GM23338 (cell line): ENCODE results near the gene SETBP1. TPM values are rescaled to one million over a fixed set of nuclear protein-coding genes. Genes with fewer than 3 reads are reported as not detected.
A peak's percentile ranks its signal among the peaks of the same experiment; 100 is the strongest.

Source experiments
- ATAC-seq: fragments of 200-7000 bp; cut with Tn5 transposase; 3 replicates; pipeline ENCODE4 v1.9.1; 2020
- DNase-seq: peaks from one replicate; pipeline ENCODE4 v3.0.0-alpha.2; 2015; ENCODE audit warnings: low spot score
- H2AFZ ChIP-seq: fragments of 200-600 bp; sonication (generic); 2 replicates; pipeline ENCODE4 v1.8.0; 2016; ENCODE audit warnings: antibody characterized with exemption, mild to moderate bottlenecking, moderate library complexity
- H3F3A ChIP-seq: fragments of 200-600 bp; sonication (generic); replicated peaks from 2 replicates; pipeline ENCODE4 v1.8.0; 2017; ENCODE audit warnings: antibody characterized with exemption, mixed run types, low read depth
- H3K27ac ChIP-seq: fragments of 200-600 bp; sonication (generic); 2 replicates; pipeline ENCODE4 v1.6.1; 2016; ENCODE audit warnings: low read depth
- H3K27me3 ChIP-seq: fragments of 200-600 bp; sonication (generic); 2 replicates; pipeline ENCODE4 v1.8.0; 2016; ENCODE audit warnings: mild to moderate bottlenecking, mixed run types, moderate library complexity; ENCODE audit not compliant: insufficient read depth
- H3K36me3 ChIP-seq: fragments of 200-600 bp; sonication (generic); 2 replicates; pipeline ENCODE4 v1.8.0; 2016; ENCODE audit warnings: mild to moderate bottlenecking; ENCODE audit not compliant: insufficient read depth
- H3K4me1 ChIP-seq: fragments of 200-600 bp; sonication (generic); 2 replicates; pipeline ENCODE4 v1.8.0; 2016; ENCODE audit warnings: mild to moderate bottlenecking, moderate library complexity; ENCODE audit not compliant: insufficient read depth
- H3K4me2 ChIP-seq: fragments of 200-600 bp; sonication (generic); 2 replicates; pipeline ENCODE4 v1.7.1; 2017; ENCODE audit warnings: mixed run types
- H3K4me3 ChIP-seq: fragments of 200-600 bp; sonication (generic); 2 replicates; pipeline ENCODE4 v1.6.1; 2016; ENCODE audit warnings: mixed run types
- H3K79me2 ChIP-seq: fragments of 200-600 bp; sonication (generic); replicated peaks from 2 replicates; pipeline ENCODE4 v1.8.0; 2017; ENCODE audit warnings: mild to moderate bottlenecking; ENCODE audit not compliant: insufficient read depth
- H3K9me2 ChIP-seq: fragments of 200-600 bp; sonication (generic); 2 replicates; pipeline ENCODE4 v1.8.0; 2017; ENCODE audit not compliant: insufficient read depth
- H4K20me1 ChIP-seq: fragments of 200-600 bp; sonication (generic); replicated peaks from 2 replicates; pipeline ENCODE4 v1.8.0; 2017; ENCODE audit warnings: mild to moderate bottlenecking; ENCODE audit not compliant: insufficient read depth
- H3K27ac Mint-ChIP-seq: 2 replicates; pipeline ENCODE4 v1.8.0; 2020; ENCODE audit warnings: inconsistent platforms, mild to moderate bottlenecking, moderate library complexity, mixed read lengths
- H3K27me3 Mint-ChIP-seq: 3 replicates; pipeline ENCODE4 v1.8.0; 2022; ENCODE audit warnings: low read depth, mild to moderate bottlenecking, moderate library complexity, mixed read lengths, inconsistent platforms; ENCODE audit not compliant: insufficient read depth, poor library complexity
- H3K36me3 Mint-ChIP-seq: 3 replicates; pipeline ENCODE4 v1.8.0; 2021; ENCODE audit warnings: low read depth, mild to moderate bottlenecking, inconsistent platforms, moderate library complexity, mixed read lengths
- H3K4me1 Mint-ChIP-seq: 3 replicates; pipeline ENCODE4 v1.8.0; 2020; ENCODE audit warnings: mild to moderate bottlenecking, inconsistent platforms, mixed read lengths
- H3K4me3 Mint-ChIP-seq: 3 replicates; pipeline ENCODE4 v1.8.0; 2021; ENCODE audit warnings: moderate library complexity, mild to moderate bottlenecking, inconsistent platforms, mixed read lengths
- H3K9me3 Mint-ChIP-seq: 3 replicates; pipeline ENCODE4 v1.8.0; 2020; ENCODE audit warnings: moderate library complexity, mild to moderate bottlenecking, inconsistent platforms, mixed read lengths
- CREB1 ChIP-seq: fragments of 250-450 bp; sonication (Bioruptor Pico); IDR thresholded peaks from 2 replicates; pipeline ENCODE4 v1.5.0; 2020; ENCODE audit warnings: low read depth, mild to moderate bottlenecking, moderate library complexity
- CTCF ChIP-seq, 2 experiments: fragments of 200-600 bp in 1 of 2; sonication (generic) in 1 of 2; conservative IDR thresholded peaks; 2 replicates each; pipeline versions ENCODE4 v1.5.1 to v1.6.1; 2016 to 2017; ENCODE audit warnings: antibody characterized with exemption in 2 of 2, low read depth in 2 of 2, mild to moderate bottlenecking in 2 of 2, moderate library complexity in 1 of 2
- NANOG ChIP-seq: IDR thresholded peaks from 2 replicates; pipeline ENCODE4 v1.6.1; 2016; ENCODE audit warnings: antibody characterized with exemption, borderline replicate concordance
- ZNF331 ChIP-seq: fragments of 250-450 bp; sonication (Bioruptor Pico); IDR thresholded peaks from 2 replicates; pipeline ENCODE4 v1.5.0; 2020; ENCODE audit warnings: low read depth, mild to moderate bottlenecking, moderate library complexity
- ZNF462 ChIP-seq: fragments of 250-450 bp; sonication (Bioruptor Pico); IDR thresholded peaks from 2 replicates; pipeline ENCODE4 v1.5.0; 2020; ENCODE audit warnings: mild to moderate bottlenecking, moderate library complexity
- polyA plus RNA-seq: library from polyadenylated mRNA; unstranded; fragments of >200 nt; fragmentation: Nextera tagmentation; extraction: Ambion mirVana; gene quantifications from 2 replicates; pipeline ENCODE4 v1.2.1, GENCODE V29; 2016
- total RNA-seq: library from RNA; depleted of rRNA; stranded (reverse); fragments of >200 nt; shearing (Covaris generic); gene quantifications from 2 replicates; pipeline ENCODE4 v1.2.3, GENCODE V29; 2014

Gene SETBP1
- total and polyA plus RNA-seq, 2 experiments from 2014 or later: 1.6 to 5.5 TPM

- Mint-ChIP-seq H3K9me3 (no peaks in the 10 kb centered on the region; the same call in 2 of the 3 replicates), H3K4me1 (peaks cover 7% of the 10 kb centered on the region), H3K36me3 (no peaks in the 10 kb centered on the region), H3K4me3 (no peak overlapping the region), H3K27me3 (no peaks in the 10 kb centered on the region), H3K27ac (no peak overlapping the region)
- Histone ChIP-seq H3K4me1 (no peaks in the 10 kb centered on the region), H3K9me2 (no peaks in the 10 kb centered on the region), H3K27ac (no peak overlapping the region), H3K79me2 (no peaks in the 10 kb centered on the region), H2AFZ (no peak overlapping the region), H3K4me3 (no peak overlapping the region), H3K27me3 (no peaks in the 10 kb centered on the region), H4K20me1 (no peaks in the 10 kb centered on the region), H3K4me2 (no peak overlapping the region), H3K36me3 (no peaks in the 10 kb centered on the region), H3F3A (no peaks in the 10 kb centered on the region)
- TF ChIP-seq ZNF331 (CRISPR knock-in tag) (no peak), CTCF (conservative IDR thresholded peaks at IDR 0.05; ENCODE audit: low read depth in 2 of 2) (peak; percentile 44 to 73)
- peak; percentile 36 for DNase-seq
- peak; percentile 71 for ATAC-seq
Observed at GRCh38 chr18:44901283-44901682, 220.6 kb downstream of the SETBP1 start.

GRCh38 chr18:44903327-44903726 lies 222.6 kb downstream of the SETBP1 start:
- no peaks in the 10 kb centered on the region for H3K36me3 ChIP-seq
- no peaks in the 10 kb centered on the region for H3F3A ChIP-seq
- H3K4me3 ChIP-seq: no peak overlapping the region
- no peaks in the 10 kb centered on the region for H3K4me1 ChIP-seq
- no peak overlapping the region for H2AFZ ChIP-seq
- no peak overlapping the region for H3K4me2 ChIP-seq
- ATAC-seq: no peak
- Mint-ChIP-seq H3K4me3 (no peak overlapping the region), H3K4me1 (no peaks in the 10 kb centered on the region), H3K9me3 (no peaks in the 10 kb centered on the region), H3K27me3 (no peaks in the 10 kb centered on the region), H3K36me3 (no peaks in the 10 kb centered on the region), H3K27ac (no peak overlapping the region)
- no peaks in the 10 kb centered on the region for H3K79me2 ChIP-seq
- no peaks in the 10 kb centered on the region for H3K9me2 ChIP-seq
- H3K27me3 ChIP-seq: no peaks in the 10 kb centered on the region
- no peaks in the 10 kb centered on the region; the same call in 1 of the 2 replicates for H4K20me1 ChIP-seq
- H3K27ac ChIP-seq: no peak overlapping the region
- no peak for DNase-seq
- TF ChIP-seq CREB1 (CRISPR knock-in tag) (no peak), ZNF462 (CRISPR knock-in tag) (no peak), NANOG (no peak), CTCF (conservative IDR thresholded peaks at IDR 0.05; ENCODE audit: low read depth in 2 of 2) (no peak)
